Endothelial cell of umbilical vein (primary cell): Measurements from ENCODE around the gene ZCWPW1. TPM values are rescaled to one million over a fixed set of nuclear protein-coding genes. Genes with fewer than 3 reads are reported as not detected.

Experiments used
- BruUV-seq: library from RNA; stranded (reverse); fragments of 400-500 nt; replicated peaks from 2 replicates; lab custom pipeline; 2021; lab: Mats Ljungman, UMichigan
- CTCF ChIA-PET: fragments of 300-600, 350-600 bp; sonication (Branson Sonifier 250); formaldehyde crosslinking; loops from one replicate; lab custom pipeline; 2021; ENCODE audit warnings: antibody characterized with exemption, inconsistent platforms; lab: Charles Lee
- POLR2A ChIA-PET: fragments of 300-600, 350-600 bp; sonication (Branson Sonifier 250); formaldehyde crosslinking; loops from one replicate; lab custom pipeline; 2021; ENCODE audit warnings: antibody characterized with exemption, inconsistent platforms; lab: Charles Lee
- DNase-seq: peaks from one replicate; pipeline ENCODE4 v3.0.0-alpha.2; 2011; ENCODE audit warnings: low read depth, low spot score
- FAIRE-seq: peaks from 2 replicates; lab custom pipeline; 2011; peaks lifted over from hg19 to GRCh38; lab: Jason Lieb, UNC
- H2AFZ ChIP-seq: 2 replicates; pipeline ENCODE4 v1.6.0; 2012; ENCODE audit warnings: low read depth, low read length, control low read depth, inconsistent platforms
- H3K27ac ChIP-seq: 2 replicates; pipeline ENCODE4 v1.5.1; 2011; ENCODE audit warnings: low read depth, mild to moderate bottlenecking, control low read depth, low read length, moderate library complexity; ENCODE audit not compliant: insufficient read depth
- H3K27me3 ChIP-seq, 2 experiments: 2 replicates each; pipeline versions ENCODE4 v1.6.0 to v1.6.1; 2011; ENCODE audit warnings: low read length in 2 of 2, mixed read lengths in 1 of 2; ENCODE audit not compliant: control insufficient read depth in 2 of 2, insufficient read depth in 2 of 2
- H3K36me3 ChIP-seq, 2 experiments: 2 replicates in 1 of 2; 3 replicates in 1 of 2; pipeline ENCODE4 v1.5.1; 2011; ENCODE audit warnings: low read length in 2 of 2, mild to moderate bottlenecking in 1 of 2, moderate library complexity in 1 of 2; ENCODE audit not compliant: control insufficient read depth in 2 of 2, insufficient read depth in 2 of 2; ENCODE audit errors: extremely low read depth in 1 of 2
- H3K4me1 ChIP-seq: 3 replicates; pipeline ENCODE4 v1.5.1; 2011; ENCODE audit warnings: mild to moderate bottlenecking, low read length; ENCODE audit not compliant: control insufficient read depth, insufficient read depth; ENCODE audit errors: extremely low read depth
- H3K4me2 ChIP-seq: 2 replicates; pipeline ENCODE4 v1.6.1; 2011; ENCODE audit warnings: low read length, control low read depth, mixed read lengths; ENCODE audit not compliant: insufficient read depth
- H3K4me3 ChIP-seq, 3 experiments: fragments of 200-600 bp in 1 of 3; sonication (generic), shearing (Covaris generic) in 1 of 3; replicated peaks in 1 of 3; 2 replicates each; pipeline ENCODE4 v1.5.1; 2011 to 2016; ENCODE audit warnings: control low read depth in 3 of 3, low read length in 3 of 3, mild to moderate bottlenecking in 2 of 3, inconsistent platforms in 1 of 3, low read depth in 1 of 3, moderate library complexity in 1 of 3; ENCODE audit not compliant: insufficient read depth in 1 of 3
- H3K79me2 ChIP-seq: 2 replicates; pipeline ENCODE4 v1.6.0; 2012; ENCODE audit warnings: low read length, inconsistent platforms; ENCODE audit not compliant: control insufficient read depth, insufficient read depth
- H3K9ac ChIP-seq: replicated peaks from 2 replicates; pipeline ENCODE3; 2011; ENCODE audit warnings: low read length, control low read depth; ENCODE audit not compliant: insufficient read depth; ENCODE audit errors: extremely low read depth
- H3K9me1 ChIP-seq: replicated peaks from 3 replicates; pipeline ENCODE4 v1.6.0; 2011; ENCODE audit warnings: mild to moderate bottlenecking, low read length; ENCODE audit not compliant: control insufficient read depth, insufficient read depth; ENCODE audit errors: extremely low read depth
- H3K9me3 ChIP-seq: replicated peaks from 2 replicates; pipeline ENCODE4 v1.5.1; 2012; ENCODE audit warnings: low read length, inconsistent platforms; ENCODE audit not compliant: control insufficient read depth, insufficient read depth
- H4K20me1 ChIP-seq: replicated peaks from 2 replicates; pipeline ENCODE3; 2011; ENCODE audit warnings: mild to moderate bottlenecking, low read length; ENCODE audit not compliant: control insufficient read depth, insufficient read depth; ENCODE audit errors: extremely low read depth
- EZH2 ChIP-seq: IDR thresholded peaks from 2 replicates; pipeline ENCODE4 v1.6.1; 2012; ENCODE audit warnings: borderline replicate concordance, low read depth, mild to moderate bottlenecking, moderate library complexity, low read length, inconsistent platforms; ENCODE audit not compliant: severe bottlenecking
- FOS ChIP-seq: IDR thresholded peaks from 2 replicates; pipeline ENCODE4 v1.6.1; 2011; ENCODE audit warnings: mild to moderate bottlenecking, low read length, moderate library complexity, borderline replicate concordance; ENCODE audit not compliant: insufficient read depth
- POLR2A ChIP-seq: IDR thresholded peaks from 2 replicates; pipeline ENCODE4 v1.6.1; 2012; ENCODE audit warnings: low read depth, mild to moderate bottlenecking, control low read depth, low read length
- POLR2AphosphoS5 ChIP-seq: IDR thresholded peaks from 2 replicates; pipeline ENCODE4 v1.6.1; 2012; ENCODE audit warnings: low read depth, mild to moderate bottlenecking, control low read depth, low read length, moderate library complexity; ENCODE audit not compliant: insufficient read depth
- dilution Hi-C: fragments of 300-500 bp; cut with MboI; formaldehyde crosslinking; loops from one replicate; pipeline ENCODE4 v1.15.0; 2019; ENCODE audit warnings: low sequenced_read_pairs; ENCODE audit not compliant: extremely low pct_ligation_motif_present
- intact Hi-C: fragments of 100-400 bp; cut with micrococcal nuclease; formaldehyde crosslinking; loops from one replicate; pipeline ENCODE4 v1.10.0; 2022
- polyA plus RNA-seq, 4 experiments: library from polyadenylated mRNA; depleted of rRNA in 3 of 4; stranded (reverse) in 3 of 4; unstranded in 1 of 4; fragments of >200 nt; gene quantifications; 2 replicates each; pipeline versions ENCODE4 v1.2.1 to v1.2.3, GENCODE V29; 2011 to 2012; ENCODE audit warnings: missing spikeins in 1 of 4
- total RNA-seq: library from RNA; stranded (reverse); gene quantifications from 2 replicates; pipeline ENCODE4 v1.2.3, GENCODE V29; 2021
- TF ChIP-seq, protein P1 (sequence below), 2 donors: IDR thresholded peaks; 1 replicate in 1 of 2; 2 replicates in 1 of 2; pipeline ENCODE4 v1.5.1; 2011; ENCODE audit warnings: low read length in 2 of 2, mild to moderate bottlenecking in 2 of 2, moderate library complexity in 2 of 2, control low read depth in 1 of 2, inconsistent platforms in 1 of 2, low read depth in 1 of 2; ENCODE audit not compliant: insufficient read depth in 1 of 2; ENCODE audit errors: extremely low read depth in 1 of 2

The ZCWPW1 gene
- total and polyA plus RNA-seq, 2 donors (not counting 3 experiments of a cell fraction or from before 2014, with no cell fraction given) = 0.31 to 0.32 TPM

DNA sequence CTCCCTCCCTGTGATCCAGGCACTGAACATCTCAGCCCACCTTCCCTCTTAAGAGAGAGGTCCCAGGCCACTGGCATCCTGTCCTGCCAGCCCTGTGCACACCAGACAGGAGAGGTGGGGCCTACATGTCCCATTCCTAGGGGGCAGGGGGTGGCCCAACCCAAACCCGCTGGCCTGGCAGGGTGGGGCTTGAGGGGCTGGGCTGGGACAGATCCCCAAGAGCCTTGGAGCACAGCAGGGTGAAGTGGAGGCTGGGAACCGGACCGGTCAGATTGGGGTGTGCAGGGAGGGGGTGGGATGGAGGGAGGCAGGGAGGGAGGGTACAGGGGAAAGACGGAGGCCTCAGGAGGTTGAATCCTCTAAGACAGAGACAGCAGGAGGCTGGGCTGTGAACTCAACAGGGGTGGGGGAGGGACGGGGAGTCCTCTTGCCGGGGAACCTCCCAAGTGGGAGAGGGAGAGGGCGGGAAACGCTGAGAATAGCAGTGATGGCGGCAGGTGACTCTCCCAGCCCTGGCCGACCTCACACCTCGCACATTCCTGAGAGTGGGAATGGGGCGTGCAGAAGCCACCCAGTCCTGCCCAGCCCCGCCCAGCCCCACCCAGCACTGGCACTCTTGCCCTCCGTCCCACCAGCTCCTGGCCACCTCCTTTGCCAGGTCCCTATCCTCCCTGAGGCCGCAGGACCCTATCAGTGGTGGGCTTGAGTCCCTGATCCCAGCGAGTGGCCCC lies 43.8 kb upstream of the ZCWPW1 start:
- Histone ChIP-seq H3K4me2 (no peak overlapping the region), H3K4me1 (peaks cover 22% of the 10 kb centered on the region), H3K9ac (no peak overlapping the region), H3K9me1 (no peaks in the 10 kb centered on the region), H2AFZ (no peak overlapping the region), H4K20me1 (no peaks in the 10 kb centered on the region), H3K4me3 (no peak overlapping the region), H3K27ac (no peak overlapping the region), H3K9me3 (no peaks in the 10 kb centered on the region), H3K79me2 (peaks cover 30% of the 10 kb centered on the region), H3K36me3 (peaks cover 2 to 25% of the 10 kb centered on the region in 2 experiments), H3K27me3 (no peaks in the 10 kb centered on the region)
- no peak for DNase-seq
- FAIRE-seq = no peak
- intact Hi-C loops (no loop called here), dilution Hi-C loops (no loop called here)
- ChIA-PET POLR2A (interaction anchor here (0.6 kb wide), 1 partner anchor 114 kb away, joined by 3 read pairs; the partner anchor contains the start of gene FBXO24), CTCF (interaction anchor here (1.9 to 7.8 kb wide), 3 partner anchors 11 to 88 kb away, joined by 4 to 119 read pairs (median 70); no protein-coding TSS in a partner anchor)
- no TSS peak for BruUV-seq
- TF ChIP-seq, protein P1, sequence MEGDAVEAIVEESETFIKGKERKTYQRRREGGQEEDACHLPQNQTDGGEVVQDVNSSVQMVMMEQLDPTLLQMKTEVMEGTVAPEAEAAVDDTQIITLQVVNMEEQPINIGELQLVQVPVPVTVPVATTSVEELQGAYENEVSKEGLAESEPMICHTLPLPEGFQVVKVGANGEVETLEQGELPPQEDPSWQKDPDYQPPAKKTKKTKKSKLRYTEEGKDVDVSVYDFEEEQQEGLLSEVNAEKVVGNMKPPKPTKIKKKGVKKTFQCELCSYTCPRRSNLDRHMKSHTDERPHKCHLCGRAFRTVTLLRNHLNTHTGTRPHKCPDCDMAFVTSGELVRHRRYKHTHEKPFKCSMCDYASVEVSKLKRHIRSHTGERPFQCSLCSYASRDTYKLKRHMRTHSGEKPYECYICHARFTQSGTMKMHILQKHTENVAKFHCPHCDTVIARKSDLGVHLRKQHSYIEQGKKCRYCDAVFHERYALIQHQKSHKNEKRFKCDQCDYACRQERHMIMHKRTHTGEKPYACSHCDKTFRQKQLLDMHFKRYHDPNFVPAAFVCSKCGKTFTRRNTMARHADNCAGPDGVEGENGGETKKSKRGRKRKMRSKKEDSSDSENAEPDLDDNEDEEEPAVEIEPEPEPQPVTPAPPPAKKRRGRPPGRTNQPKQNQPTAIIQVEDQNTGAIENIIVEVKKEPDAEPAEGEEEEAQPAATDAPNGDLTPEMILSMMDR (IDR thresholded peaks at IDR 0.05; ENCODE audit: extremely low read depth in 1 of 2, insufficient read depth in 1 of 2, low read depth in 1 of 2, low read length in 2 of 2) = no peak
- TF ChIP-seq FOS (no peak), POLR2AphosphoS5 (peak; percentile 7)

DNA sequence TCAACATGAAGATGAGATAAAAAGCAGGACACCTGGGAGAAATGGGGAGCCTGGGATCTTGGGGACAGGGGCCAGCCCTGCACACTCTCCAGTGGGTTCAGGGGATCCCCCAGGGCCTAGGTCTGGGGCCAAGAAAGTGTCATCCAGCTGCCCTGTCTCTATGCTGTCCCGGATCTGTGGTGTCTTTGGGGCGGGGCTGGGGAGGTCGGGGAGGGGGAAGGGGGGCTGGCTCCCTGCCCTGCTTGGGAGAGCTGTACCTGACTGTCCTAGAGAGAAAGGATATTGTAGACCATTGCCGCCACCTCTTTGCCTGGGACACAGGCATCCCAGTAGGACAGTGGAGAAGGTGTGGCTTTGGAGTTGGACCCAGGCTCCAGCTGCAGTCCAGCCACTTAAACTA lies 42.5 kb upstream of the ZCWPW1 start:
- H3K9me3 ChIP-seq = no peaks in the 10 kb centered on the region
- no peaks in the 10 kb centered on the region for H3K27me3 ChIP-seq
- H3K79me2 ChIP-seq = peaks cover 17% of the 10 kb centered on the region
- no peak overlapping the region for H3K4me2 ChIP-seq
- intact Hi-C loops (no loop called here), dilution Hi-C loops (no loop called here)
- no peak overlapping the region for H3K4me3 ChIP-seq
- ChIA-PET CTCF (interaction anchor here (0.6 to 4.3 kb wide), 5 partner anchors 14 to 118 kb away, joined by 3 to 119 read pairs (median 4); no protein-coding TSS in a partner anchor), POLR2A (interaction anchor here (0.5 kb wide), 1 partner anchor 89 kb away, joined by 3 read pairs; no protein-coding TSS in a partner anchor)
- peaks cover 11% of the 10 kb centered on the region for H3K4me1 ChIP-seq
- H2AFZ ChIP-seq = no peak overlapping the region
- DNase-seq (no peak), FAIRE-seq (no peak)
- H4K20me1 ChIP-seq = no peaks in the 10 kb centered on the region
- peaks cover 2 to 31% of the 10 kb centered on the region in 2 experiments for H3K36me3 ChIP-seq
- no peaks in the 10 kb centered on the region for H3K9me1 ChIP-seq
- TF ChIP-seq POLR2AphosphoS5 (no peak), POLR2A (no peak), EZH2 (no peak)
- no peak overlapping the region for H3K9ac ChIP-seq
- H3K27ac ChIP-seq = no peak overlapping the region
- no TSS peak for BruUV-seq
